ENCODE measurements around the gene MAGT1.
"Not testable (repeated sequence)": the region's sequence is repeated elsewhere in the genome, so short reads cannot be mapped to it uniquely, and the experiment has no call there.

Gene MAGT1

DNA sequence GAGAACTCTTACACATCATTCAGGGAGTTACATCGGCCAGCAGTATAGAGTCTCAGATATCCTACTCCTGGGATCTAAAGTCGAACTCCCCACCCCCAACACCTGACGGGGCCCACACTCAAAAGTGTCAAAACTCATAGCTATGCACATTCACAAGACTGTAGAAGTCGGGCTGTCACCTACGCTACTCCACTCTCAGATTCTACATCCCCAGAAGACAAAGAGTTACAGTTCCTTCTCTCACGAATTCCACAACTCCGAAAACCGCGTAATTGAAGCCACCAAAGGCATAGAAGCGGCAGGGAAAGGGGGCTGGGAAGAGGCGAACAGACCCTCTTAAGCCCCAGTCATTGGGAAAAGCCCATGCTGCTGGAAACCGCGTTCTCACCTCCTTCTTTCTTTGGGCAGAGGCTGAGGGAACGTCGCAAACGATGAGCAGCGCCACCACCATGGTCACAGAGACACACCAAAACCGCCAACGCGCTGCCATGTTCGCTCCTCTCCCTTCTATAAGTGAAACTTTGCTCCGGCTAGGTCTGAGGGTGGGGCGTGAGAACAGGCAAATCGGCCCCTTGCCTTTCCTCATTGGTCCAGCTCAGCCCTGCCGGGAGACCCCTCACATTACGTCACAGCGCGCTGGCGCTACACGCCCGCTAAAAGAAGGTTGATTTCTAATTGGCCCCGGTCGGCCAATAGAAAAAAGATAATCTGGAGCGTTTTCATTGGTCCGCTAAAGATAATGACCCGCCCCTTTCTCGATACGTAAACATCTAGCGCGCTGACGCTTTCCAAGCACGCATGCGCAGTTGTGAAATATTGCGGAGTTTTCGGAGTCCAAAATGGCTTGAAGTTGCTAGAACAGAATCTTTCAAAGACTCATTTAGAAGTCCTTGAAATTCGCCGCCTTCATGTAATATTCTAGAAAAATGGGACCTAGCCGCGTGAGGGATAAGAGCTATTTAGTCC, at the start of gene MAGT1:
TSS of gene MAGT1 (minus strand) at position 515 of the 966 bp plus-strand sequence. CDS start at position 490, 25 bp downstream.
- peak; percentile 89 for DNase-seq (ENCODE audit: low spot score)

DNA sequence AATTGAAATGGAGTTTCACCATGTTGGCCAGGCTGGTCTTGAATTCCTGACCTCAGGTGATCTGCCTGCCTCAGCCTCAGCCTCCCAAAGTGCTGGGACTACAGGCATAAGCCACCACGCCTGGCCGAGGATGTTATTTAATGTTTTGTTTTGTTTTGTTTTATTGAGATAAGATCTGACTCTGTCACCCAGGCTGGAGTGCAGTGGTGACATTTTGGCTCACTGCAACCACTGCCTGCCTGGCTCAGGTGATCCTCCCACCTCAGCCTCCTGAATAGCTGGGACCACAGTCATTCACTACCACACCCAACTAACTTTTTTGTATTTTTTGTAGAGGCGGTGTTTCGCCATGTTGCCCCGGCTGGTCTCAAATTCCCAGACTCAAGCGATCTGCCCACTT, 49.8 kb upstream of the MAGT1 start:
- DNase-seq (ENCODE audit: low spot score) = not testable (repeated sequence)

DNA sequence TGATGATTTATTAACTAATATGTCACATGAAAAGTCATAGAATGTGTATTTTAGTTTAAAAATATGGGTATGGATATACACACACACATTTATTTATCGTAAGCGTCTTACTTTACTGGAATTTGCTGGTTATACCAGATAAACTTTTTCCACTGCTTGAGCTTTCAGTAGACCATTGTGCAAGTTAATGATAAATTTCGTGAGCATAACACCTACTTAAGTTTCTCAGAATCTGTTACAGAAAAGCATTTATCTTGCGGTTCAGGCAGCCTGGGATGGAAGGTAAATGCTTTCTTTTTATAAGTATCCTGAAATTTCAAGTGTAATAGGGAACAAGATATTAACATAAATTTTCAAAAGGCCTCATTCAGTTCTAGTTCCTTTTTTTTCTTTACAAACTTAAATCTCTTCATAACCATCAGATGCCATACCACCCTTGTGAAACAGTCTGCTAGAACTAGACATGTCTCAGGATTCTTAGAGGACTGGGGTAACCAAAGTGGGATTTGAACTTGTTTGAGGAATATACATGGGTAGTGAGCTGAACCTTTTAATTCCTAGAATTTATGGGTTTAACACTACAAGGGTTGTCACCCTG, 42.9 kb upstream of the MAGT1 start:
- DNase-seq (ENCODE audit: low spot score) = no peak

DNA sequence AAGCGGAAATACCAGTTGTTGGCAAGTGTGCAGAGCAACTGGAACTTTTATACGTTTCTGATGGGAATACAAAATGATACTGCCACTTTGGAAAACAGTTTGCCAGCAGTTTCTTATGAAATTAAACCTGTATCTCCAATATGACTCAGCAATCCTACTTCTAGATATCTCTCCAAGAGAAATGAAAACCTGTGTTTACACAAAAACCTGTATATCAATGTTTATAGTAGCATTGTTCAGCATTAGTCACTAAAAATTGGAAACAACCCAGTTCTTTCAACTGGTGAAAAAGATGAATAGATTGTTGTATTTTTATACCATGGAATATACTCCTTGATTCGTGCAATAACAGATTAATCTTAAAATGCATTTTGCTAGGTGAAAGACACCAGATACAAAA, 42.1 kb upstream of the MAGT1 start:
- DNase-seq (ENCODE audit: low spot score) = no peak

DNA sequence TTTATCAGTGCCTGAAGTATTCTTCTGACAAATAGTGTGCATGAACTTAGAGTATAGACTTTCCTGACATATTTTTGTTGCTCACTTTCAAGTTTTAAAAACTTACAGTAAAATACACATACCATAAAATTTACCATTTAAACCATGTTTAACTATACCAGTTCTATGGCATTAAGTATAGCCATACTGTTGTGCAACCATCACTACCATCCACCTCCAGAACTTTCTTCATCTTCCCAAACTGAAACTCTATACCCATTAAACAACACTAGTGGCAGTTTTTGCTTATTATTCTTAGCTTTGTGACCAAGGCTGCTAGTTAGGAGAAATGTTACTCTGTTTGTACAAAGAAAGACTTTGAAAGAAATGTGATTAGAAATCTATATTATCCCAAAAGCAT, 41.1 kb upstream of the MAGT1 start:
- DNase-seq (ENCODE audit: low spot score) = no peak

DNA sequence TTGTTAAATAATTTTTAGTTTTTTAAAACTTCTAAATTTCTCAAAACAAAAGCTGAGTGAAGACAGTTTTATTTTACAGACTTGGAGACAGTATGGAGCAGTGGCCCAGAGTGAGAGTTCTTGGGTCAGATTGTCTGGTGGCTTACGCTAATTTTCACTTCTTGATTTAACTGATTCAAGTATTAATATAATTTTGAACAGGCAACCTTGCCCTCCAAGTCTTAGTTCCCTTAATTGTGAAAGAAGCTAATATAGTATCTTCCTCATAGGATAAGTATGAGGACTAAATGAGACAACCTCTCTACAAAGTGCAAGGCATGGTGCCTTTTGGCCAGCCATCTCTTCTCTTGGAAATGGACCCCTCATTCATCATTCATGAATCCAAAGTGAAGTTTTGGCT, 40.7 kb upstream of the MAGT1 start:
- no peak for DNase-seq (ENCODE audit: low spot score)

DNA sequence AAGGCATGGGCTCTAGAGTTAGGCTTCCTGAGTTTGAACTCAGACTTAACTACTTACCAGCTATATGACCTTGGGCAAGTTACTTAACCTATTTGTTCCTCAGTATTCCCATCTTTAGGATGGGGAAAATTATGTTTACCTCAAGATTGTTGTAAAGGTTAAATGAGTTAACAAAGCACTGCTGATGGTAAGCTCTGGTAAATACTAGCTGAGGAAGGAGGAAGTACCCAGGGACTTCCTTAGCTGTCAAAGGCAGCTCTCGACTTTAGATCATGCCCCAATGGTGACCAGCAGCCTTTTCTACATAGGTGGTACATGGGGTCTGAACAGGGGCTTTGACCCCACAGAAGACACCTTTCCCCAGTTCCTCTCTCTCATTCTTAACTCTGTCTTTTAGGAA, 35.3 kb upstream of the MAGT1 start:
- no peak for DNase-seq (ENCODE audit: low spot score)

DNA sequence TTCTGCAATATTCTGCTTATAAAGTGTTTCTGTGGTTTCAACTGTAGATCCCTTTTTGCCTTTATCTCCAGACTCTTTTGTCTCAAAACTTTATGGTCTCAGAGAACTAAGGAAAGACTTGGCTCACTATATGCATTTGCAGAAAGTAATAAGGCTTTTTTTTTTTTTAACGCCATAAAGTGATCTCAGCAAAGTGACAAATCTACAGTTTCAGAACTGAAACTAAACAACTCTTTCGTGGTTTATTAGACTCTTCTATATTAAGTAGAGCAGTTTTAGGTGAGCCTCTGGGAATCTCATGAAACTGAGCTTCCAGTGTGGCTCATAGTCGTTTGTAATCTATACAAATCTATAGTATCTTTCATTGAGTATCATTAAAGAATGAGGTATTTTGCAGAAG, 30.5 kb upstream of the MAGT1 start:
- no peak for DNase-seq (ENCODE audit: low spot score)

DNA sequence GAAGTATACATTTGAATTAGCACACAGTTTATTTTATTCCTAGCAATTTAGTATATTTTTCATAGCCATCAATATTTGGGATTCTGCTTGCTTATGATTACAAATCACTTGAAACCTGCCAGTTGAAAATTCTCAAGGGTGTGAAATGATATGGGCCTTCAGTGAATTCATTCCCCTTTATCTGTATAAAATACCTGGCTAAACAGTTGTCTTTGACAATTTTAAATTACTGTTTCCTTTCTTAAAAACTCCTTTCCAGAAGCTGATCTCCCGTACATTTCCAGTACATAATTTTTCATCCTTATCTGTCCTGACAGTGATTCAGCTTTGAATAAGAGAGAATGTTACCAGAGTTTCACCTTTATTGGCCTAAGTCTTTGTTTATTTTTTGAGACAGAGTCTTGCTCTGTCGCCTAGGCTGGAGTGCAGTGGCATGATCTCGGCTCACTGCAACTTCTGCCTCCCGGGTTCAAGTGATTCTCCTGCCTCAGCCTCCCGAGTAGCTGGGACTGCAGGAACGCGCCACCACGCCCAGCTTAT, 29.2 kb upstream of the MAGT1 start:
- DNase-seq (ENCODE audit: low spot score) = no peak

DNA sequence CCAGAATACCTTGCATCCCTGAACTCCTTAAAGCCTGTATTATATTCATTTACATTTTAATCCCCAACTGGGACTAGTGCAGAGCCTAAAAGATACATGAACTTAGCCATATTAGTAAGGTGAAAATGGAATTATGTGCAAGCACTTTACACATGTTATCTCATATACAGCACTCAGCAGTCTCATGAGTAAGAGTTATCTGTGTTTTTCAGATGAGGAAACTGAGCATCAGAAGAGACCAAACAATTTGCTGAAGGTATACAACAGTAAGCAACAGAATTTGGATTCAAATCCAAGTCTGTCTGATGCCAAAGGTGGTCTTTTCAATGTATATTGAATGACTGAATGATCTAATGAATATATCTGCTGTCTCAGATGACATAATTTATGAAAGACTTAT, 27.6 kb upstream of the MAGT1 start:
- no peak for DNase-seq (ENCODE audit: low spot score)

DNA sequence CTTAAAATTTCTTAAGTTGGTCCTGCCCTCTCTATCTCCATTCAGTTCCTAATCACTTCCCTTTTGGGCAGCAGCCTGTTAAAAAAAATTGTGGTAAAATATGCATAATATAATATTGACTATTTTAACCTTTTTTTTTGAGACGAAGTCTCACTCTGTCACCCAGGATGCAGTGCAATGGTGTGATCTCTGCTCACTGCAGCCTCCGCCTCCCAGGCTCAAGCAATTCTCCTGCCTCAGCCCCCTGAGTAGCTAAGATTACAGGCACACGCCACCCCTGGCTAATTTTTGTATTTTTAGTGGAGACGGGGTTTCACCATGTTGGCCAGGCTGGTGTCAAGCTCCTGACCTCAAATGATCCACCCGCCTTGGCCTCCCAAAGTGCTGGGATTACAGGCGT, 24.1 kb upstream of the MAGT1 start:
- DNase-seq (ENCODE audit: low spot score) = not testable (repeated sequence)

DNA sequence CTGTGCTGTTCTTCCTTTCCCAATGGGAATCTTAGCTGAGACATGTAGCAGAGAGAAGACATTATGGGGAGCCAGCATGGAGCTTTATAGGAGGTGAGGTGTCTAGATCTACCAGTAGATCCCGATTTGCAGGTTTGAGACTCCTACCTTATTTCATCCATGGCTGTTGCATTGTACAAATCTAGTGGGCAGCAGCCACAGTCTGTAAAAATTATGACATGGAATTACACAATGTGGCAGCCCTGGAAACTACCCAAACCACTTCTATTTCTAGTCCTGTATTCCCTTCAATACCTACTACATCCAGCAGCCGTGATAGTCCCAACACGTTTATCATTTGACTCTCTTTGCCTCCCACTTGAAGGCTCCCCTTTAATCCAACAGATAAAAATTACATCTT, 23.3 kb upstream of the MAGT1 start:
- DNase-seq (ENCODE audit: low spot score) = no peak

DNA sequence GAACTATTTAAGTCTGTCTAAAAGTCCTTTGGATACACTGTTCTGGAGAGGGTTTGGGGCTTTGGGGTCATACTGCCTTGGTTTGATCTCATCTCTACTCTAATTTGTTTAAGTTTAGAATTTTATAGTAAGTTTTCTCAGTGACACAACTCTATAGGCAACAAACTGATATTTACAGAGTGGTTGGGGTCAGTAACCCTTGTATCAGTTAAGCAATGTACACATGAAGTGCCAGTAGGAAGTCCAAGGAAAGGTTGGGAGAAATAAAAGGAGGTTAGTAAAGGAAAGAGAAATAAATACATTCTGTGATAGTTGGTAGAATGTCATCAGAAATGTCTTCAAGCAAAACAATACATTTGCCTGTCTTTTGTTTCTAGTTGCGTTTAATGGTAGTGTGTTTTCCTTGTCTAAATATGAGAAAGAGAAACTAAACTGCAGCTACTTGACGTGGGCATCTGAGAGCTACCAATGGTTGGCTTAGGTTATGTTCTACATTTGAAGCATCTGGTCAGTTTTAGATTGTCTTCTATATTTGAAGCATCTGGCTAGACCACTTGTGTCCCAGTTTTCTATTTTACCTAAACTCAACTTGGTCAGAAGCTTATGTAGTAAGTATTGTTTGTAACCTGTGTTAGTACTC, 22.2 kb upstream of the MAGT1 start:
- DNase-seq (ENCODE audit: low spot score) = no peak

DNA sequence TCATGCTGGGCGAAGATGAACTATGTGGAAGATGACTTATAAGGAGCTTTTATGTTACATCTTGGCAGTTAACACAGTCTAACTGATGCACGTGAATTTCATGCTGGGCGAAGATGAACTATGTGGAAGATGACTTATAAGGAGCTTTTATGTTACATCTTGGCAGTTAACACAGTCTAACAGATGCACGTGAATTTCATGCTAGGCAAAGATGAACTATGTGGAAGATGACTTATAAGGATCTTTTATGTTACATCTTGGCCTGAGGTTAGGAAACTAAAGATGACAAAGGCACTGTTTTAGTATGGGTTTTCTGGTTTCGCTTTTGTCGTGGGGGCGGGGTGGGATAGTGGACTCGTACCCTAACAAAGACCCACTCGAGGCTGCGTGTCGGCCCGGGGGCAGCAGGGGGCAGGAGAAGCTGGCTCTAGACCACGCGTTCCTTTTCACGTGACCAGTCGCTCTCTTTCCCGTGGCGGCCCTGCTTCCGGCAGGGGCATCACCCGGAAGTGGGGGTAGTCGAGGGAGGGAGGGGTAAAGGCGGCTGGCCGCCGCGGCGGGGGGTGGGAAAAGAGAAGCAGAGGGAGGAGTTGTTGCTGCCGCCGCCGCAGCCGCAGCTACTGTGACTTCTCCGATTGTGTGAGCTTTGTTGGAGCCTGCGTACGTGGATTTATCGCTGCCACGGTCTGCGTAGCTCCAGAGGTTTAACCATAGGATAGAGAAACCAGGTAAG, 15.0 kb upstream of the MAGT1 start, which contains the start of gene ATP7A:
TSS of gene ATP7A (plus strand) at position 586 of the 733 bp plus-strand sequence. CDS start 60,949 bp downstream, outside the sequence.
- DNase-seq (ENCODE audit: low spot score) = peak; percentile 87

DNA sequence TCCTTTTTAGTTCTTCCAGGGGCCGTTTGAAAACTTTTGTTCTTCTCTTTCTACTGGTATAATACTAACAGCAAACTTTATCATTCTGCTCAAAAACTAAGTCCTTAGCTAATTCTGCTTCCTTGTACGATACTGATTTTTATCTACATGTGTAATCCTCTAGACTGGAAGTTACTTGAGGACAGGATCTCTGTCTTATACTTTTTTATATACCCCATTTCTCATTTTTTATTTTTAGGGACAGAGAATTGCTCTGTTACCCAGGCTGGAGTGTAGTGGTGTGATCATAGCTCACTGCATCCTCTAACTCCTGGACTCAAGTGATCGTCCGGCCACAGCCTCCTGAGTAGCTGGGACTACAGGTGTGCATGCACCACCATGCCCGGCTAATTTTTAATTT, 6.3 kb upstream of the MAGT1 start:
- DNase-seq (ENCODE audit: low spot score) = no peak

DNA sequence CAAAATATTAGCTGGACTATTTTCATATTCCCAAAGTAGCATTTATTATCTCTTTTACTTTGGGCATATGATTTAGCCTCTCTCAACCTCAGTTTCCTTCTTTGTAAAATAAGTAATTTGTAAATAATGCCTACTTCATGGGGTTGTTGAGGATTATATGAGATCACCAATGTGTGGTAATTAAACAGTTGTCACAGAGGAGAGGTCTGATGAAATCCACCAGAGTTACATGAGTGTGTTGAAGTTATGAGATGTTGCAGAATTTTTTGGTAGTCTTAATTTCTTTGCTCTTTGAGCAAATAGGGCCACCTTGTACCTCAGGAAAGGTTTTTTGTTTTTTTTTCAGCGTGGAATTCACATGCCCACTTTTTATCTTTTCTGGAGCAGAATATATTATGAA, 5.5 kb upstream of the MAGT1 start:
- DNase-seq (ENCODE audit: low spot score) = no peak

DNA sequence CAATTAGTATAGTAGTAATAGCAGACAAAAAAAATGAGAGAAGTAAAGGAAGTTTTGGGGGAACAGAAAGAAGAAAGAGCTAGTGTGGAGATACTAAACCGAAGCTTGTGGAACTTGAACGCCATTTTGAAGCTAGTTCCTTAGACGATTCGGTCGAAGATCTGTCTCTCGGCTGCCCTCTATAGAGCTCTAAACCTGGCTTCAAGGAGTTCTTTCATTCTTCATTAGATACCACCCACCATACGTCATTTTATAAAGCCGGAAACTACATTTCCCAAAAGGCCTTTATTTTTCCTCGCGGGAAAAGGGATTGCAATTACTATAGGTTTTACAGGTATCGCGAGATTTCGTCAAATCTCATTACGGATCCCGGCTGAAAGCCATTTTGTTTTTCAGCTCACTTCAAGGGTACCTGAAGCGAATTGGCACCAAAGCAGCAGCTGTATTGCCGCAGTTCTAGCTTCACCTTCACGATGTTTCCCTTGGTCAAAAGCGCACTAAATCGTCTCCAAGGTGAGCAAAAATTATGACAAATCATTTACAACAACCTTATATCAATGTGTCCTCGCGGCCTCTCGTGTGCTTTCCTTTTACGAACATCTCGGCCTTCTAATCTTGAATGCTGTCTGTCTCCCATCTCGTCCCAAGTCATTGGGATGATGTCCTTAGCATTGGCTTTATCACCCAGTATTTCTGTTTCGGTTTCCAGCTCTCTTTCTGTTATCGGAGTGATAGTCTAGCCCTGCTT, 4.0 kb upstream of the MAGT1 start, which contains the start of gene COX7B:
TSS of gene COX7B (plus strand) at position 388 of the 748 bp plus-strand sequence. CDS start at position 474, 86 bp downstream.
- peak; percentile 67 for DNase-seq (ENCODE audit: low spot score)

DNA sequence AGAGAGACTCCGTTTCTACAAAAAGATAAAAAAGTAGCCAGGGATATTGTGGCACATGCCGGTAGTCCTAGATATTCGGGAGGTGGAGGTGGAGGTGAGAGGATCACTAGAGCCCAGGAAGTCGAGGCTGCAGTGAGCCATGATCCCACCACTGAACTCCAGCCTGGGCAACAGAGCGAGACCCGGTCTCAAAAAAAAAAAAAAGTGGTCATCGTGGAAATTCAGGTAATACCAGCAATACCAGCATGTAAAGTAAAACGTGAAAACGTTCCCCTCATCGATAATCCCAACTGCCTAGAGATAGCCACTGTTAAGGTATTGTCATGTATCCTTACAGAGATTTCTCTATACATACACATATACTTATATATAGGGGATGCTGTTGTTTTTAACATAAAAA, 1.5 kb downstream of the MAGT1 start:
- DNase-seq (ENCODE audit: low spot score) = no peak

DNA sequence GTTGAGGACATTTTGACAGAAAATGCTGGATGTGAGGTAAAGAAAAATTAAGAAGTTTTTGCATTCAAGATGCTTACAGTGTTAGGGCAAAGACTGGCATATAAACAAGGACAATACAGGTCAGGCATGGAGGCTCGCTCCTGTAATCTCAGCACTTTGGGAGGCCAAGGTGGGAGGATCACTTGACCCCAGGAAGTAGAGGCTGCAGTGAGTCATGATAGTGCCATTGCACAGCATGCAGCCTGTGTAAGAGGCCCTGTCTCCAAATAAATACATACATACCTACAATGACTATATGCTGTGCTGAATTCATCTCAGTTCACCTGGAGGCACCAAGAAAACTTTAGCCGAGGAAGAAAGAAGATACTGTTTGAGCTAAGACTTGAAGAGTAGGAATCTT, 2.3 kb downstream of the MAGT1 start:
- DNase-seq (ENCODE audit: low spot score) = no peak

DNA sequence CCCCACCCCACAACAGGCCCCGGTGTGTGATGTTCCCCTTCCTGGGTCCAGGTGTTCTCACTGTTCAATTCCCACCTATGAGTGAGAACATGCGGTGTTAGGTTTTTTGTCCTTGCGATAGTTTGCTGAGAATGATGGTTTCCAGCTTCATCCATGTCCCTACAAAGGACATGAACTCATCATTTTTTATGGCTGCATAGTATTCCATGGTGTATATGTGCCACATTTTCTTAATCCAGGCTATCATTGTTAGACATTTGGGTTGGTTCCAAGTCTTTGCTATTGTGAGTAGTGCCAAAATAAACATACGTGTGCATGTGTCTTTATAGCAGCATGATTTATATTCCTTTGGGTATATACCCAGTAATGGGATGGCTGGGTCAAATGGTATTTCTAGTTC, 13.8 kb downstream of the MAGT1 start:
- DNase-seq (ENCODE audit: low spot score) = not testable (repeated sequence)

DNA sequence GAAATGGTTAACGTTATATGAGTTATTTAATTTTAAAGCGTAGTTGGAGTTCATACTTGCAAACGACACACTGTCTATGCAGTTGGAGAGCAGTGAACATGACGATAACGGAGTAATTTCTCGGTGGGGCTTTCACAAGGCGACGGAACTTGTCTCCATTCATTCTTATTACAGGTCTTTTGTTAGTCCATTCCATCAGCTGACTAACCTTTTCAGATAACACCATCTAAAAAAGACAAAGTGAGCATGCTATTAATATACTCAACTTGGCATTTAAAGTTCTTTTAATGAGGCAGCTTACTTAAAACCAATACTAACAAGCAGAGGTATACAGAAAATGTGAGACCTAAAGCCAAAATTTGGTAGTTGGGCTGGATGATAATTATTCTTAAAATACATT, 19.9 kb downstream of the MAGT1 start:
- no peak for DNase-seq (ENCODE audit: low spot score)
